GM06990 (cell line): ENCODE results near the gene ATP2A3.

Source experiments
- DNase-seq: peaks from one replicate; pipeline ENCODE4 v3.0.0-alpha.2; 2011; ENCODE audit not compliant: insufficient read length; ENCODE audit errors: extremely low read depth
- H3K27me3 ChIP-seq: replicated peaks from 2 replicates; pipeline ENCODE4 v1.6.0; 2011; ENCODE audit warnings: low read length; ENCODE audit not compliant: control insufficient read depth, insufficient read depth
- H3K36me3 ChIP-seq: 2 replicates; pipeline ENCODE4 v1.5.1; 2011; ENCODE audit warnings: low read length; ENCODE audit not compliant: control insufficient read depth, insufficient read depth
- H3K4me3 ChIP-seq: replicated peaks from 2 replicates; pipeline ENCODE4 v1.5.1; 2011; ENCODE audit warnings: low read depth, mild to moderate bottlenecking, control low read depth, low read length
- CTCF ChIP-seq: IDR thresholded peaks from 2 replicates; pipeline ENCODE4 v1.5.1; 2011; ENCODE audit warnings: low read length, control low read depth, mild to moderate bottlenecking, inconsistent platforms; ENCODE audit not compliant: insufficient read depth, poor library complexity, severe bottlenecking

The ATP2A3 gene

GRCh38 chr17:3880983-3881382 lies 83.3 kb downstream of the ATP2A3 start:
- Histone ChIP-seq H3K27me3 (no peaks in the 10 kb centered on the region), H3K36me3 (no peaks in the 10 kb centered on the region), H3K4me3 (no peak overlapping the region)
- no peak for DNase-seq
- no peak for TF ChIP-seq CTCF

- H3K4me3 ChIP-seq: no peak overlapping the region
- no peaks in the 10 kb centered on the region for H3K36me3 ChIP-seq
- no peaks in the 10 kb centered on the region for H3K27me3 ChIP-seq
- DNase-seq: no peak
- no peak for TF ChIP-seq CTCF
Measured at GRCh38 chr17:3879591-3880417, 84.4 kb downstream of the ATP2A3 start.

- TF ChIP-seq CTCF: no peak
- Histone ChIP-seq H3K27me3 (no peaks in the 10 kb centered on the region), H3K4me3 (no peak overlapping the region), H3K36me3 (no peaks in the 10 kb centered on the region)
- DNase-seq: no peak
Measured at GRCh38 chr17:3879186-3879585, 85.1 kb downstream of the ATP2A3 start.

GRCh38 chr17:3877220-3877619 lies 87.0 kb downstream of the ATP2A3 start:
- no peak overlapping the region for H3K4me3 ChIP-seq
- no peaks in the 10 kb centered on the region for H3K36me3 ChIP-seq
- no peaks in the 10 kb centered on the region for H3K27me3 ChIP-seq
- TF ChIP-seq CTCF: no peak
- DNase-seq: no peak

GRCh38 chr17:3875317-3875716 lies 88.9 kb downstream of the ATP2A3 start:
- Histone ChIP-seq H3K36me3 (no peaks in the 10 kb centered on the region), H3K27me3 (no peaks in the 10 kb centered on the region), H3K4me3 (no peak overlapping the region)
- no peak for TF ChIP-seq CTCF
- DNase-seq: no peak
